Measurements from ENCODE around the gene GSDMA.

The GSDMA gene

DNA sequence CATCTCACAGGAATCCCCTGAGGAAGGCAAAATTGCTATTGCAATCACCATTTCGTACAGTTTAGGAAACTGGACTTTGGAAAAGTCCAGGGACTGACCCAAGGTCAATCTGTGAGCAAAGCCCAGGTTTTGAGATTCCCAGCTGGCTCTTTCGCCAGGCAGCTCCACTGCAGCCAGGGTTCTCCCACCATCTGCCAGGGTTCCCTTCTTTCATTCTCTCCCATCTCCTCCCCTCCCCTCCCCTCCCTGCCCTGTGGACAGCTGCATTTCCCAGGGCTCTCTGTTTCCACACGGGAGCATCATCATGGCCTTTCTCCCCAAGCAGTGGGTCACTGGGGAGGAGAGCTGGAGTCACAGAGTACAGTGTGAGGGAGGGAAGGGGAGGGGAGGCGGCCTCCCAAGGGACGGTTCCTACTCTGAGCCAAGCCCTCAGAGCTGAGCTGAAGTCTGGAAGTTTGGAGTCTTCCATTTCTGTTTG lies 11.9 kb upstream of the GSDMA start:
- DNase-seq (ENCODE audit: low read depth): no peak
- TF ChIP-seq, protein P1, sequence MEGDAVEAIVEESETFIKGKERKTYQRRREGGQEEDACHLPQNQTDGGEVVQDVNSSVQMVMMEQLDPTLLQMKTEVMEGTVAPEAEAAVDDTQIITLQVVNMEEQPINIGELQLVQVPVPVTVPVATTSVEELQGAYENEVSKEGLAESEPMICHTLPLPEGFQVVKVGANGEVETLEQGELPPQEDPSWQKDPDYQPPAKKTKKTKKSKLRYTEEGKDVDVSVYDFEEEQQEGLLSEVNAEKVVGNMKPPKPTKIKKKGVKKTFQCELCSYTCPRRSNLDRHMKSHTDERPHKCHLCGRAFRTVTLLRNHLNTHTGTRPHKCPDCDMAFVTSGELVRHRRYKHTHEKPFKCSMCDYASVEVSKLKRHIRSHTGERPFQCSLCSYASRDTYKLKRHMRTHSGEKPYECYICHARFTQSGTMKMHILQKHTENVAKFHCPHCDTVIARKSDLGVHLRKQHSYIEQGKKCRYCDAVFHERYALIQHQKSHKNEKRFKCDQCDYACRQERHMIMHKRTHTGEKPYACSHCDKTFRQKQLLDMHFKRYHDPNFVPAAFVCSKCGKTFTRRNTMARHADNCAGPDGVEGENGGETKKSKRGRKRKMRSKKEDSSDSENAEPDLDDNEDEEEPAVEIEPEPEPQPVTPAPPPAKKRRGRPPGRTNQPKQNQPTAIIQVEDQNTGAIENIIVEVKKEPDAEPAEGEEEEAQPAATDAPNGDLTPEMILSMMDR (IDR thresholded peaks at IDR 0.05; ENCODE audit: insufficient read depth, low read depth, low read length, missing control alignments): no peak
- H3K4me3 ChIP-seq (ENCODE audit: low read length): no peak overlapping the region

DNA sequence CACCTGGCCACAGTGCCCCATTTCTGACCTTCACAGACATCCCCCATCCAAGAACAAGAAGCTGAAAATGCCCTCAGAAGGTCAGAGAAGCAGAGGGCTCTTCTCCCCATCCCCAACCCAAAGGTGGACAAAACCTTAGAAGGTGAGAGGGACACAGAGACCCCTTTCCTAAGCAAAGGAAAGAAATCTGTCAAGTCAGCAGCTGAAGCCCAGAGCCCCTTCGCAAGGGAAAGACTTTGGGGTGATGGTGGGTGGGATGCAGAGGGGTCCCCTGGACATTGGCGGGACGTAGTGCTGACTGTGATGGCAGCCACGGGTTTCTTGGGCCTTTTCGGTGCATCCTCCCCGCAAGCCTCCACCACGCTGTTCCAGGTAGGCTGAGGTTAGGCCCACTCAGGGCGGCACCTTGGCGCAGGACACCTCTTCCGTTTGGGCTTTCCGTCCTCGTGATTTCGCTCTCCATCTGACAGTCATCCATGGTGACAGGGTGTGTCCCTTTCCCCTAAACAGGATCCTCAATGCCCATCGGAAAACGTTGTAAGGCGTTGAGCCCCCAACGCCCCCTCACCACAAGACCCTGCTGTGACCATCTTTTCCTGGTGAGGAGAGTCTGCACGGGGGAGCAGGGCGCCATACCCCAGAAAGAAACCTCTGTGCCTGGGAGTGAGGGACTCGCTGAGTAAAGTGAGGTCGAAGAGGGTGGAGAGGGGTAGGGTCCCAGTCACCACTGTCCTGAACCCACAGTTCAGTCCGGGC lies 10.7 kb upstream of the GSDMA start:
- peak overlapping the region; percentile 43 for H3K4me3 ChIP-seq (ENCODE audit: low read length)
- TF ChIP-seq, protein P1 (IDR thresholded peaks at IDR 0.05; ENCODE audit: insufficient read depth, low read depth, low read length, missing control alignments): no peak
- no peak for DNase-seq (ENCODE audit: low read depth)

DNA sequence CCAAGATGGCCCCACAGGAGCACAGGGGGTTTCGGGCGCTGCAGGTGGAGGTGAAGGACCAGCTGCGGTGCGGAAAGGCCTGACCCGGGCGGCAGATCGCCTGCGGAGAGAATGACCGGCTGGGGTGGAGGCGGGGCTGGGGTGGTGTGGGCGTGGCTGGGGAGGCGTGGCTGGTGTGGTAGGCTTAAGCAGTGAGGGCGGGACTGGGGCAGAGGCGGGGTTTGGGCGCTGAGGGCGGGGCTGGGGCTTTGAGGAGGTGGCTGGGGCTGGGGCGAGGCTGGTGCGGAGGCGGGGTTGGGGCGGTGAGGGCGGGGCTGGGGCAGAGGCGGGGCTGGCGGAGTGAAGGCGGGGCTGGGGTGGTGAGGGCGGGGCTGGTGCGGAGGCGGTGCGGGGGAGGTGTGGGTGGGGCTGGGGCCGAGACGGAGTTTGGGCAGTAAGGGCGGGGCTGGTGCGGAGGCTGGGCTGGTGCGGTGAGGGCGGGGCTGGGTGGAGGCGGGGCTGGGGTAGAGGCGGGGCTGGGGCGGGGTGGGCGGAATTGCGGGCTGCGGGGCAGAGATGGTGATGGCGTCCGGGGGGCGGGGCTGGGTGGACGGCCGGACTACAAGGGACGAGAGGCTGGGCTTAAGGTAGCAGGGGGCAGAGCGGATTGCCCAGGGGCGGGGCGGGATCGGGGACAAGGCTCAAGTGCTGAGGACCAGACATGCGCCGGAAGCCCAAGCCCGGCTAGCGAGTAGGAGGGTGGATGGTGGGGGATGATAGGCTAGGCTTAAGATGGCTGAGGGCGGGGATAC lies 9.9 kb upstream of the GSDMA start:
- peak; percentile 96 for DNase-seq (ENCODE audit: low read depth)
- TF ChIP-seq, protein P1 (IDR thresholded peaks at IDR 0.05; ENCODE audit: insufficient read depth, low read depth, low read length, missing control alignments): no peak
- peak overlapping the region; percentile 43 for H3K4me3 ChIP-seq (ENCODE audit: low read length)

DNA sequence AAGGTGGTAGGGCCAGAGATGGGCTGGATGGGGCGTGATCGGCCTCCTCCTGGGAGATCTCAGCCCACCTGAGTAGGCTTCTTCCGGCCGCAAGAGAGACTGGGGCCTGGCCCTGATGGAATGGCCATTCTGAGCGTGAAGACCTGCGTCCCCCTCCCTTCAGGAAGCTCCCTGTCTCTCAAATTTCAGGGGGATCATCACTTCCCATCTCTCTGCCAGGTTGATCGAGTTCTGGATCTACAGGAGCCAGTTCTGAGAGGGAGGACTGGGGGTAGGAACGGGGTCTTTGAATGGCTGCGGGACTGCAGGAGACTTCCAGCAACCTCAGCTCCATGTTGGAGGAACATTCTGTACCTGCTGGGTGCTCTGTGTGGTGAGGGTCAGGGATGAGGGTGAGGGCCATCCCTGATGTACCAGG lies 9.3 kb upstream of the GSDMA start:
- DNase-seq (ENCODE audit: low read depth): no peak
- TF ChIP-seq, protein P1 (IDR thresholded peaks at IDR 0.05; ENCODE audit: insufficient read depth, low read depth, low read length, missing control alignments): no peak
- peak overlapping the region; percentile 41 for H3K4me3 ChIP-seq (ENCODE audit: low read length)

DNA sequence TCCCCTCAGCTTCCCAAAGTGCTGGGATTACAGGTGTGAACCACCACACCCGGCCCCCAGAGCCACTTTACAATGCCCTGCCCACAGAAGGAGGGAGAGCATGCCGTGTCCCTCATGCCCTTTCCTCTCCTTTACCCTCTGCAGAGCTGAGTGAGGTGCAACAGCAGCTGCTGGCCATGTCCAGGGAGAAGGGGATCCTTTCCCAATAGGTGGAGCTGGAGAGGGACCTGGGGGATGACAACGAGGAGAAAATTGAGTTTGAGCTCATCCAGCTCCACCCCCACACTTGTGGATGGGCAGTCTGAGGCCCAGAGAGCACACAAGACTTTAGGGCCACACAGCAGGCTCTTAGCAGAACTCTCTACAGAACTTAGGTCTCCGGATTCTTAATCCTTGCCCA lies 7.9 kb upstream of the GSDMA start:
- TF ChIP-seq, protein P1 (IDR thresholded peaks at IDR 0.05; ENCODE audit: insufficient read depth, low read depth, low read length, missing control alignments): no peak
- no peak overlapping the region for H3K4me3 ChIP-seq (ENCODE audit: low read length)
- DNase-seq (ENCODE audit: low read depth): no peak

DNA sequence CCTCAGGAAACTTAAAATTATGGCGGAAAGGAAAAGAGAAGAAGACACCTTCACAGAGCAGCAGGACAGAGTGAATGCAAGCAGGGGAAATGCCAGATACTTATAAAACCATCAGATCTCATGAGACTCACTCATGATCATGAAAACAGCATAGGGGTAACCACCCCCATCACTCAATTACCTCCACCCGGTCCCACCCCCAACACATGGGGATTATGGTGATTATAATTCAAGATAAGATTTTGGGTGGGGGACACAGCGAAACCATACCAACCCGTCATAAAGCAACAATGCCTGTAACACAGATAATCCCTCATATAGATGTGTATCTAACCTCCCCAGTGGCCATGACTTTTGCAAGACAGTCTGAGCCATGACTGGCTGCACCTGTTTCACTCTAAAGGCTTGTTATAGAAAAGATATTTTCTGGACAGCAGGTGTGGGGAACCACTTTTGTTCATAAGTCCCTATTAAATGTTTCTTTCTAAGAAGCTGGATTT lies 7.0 kb upstream of the GSDMA start:
- H3K4me3 ChIP-seq (ENCODE audit: low read length): no peak overlapping the region
- TF ChIP-seq, protein P1 (IDR thresholded peaks at IDR 0.05; ENCODE audit: insufficient read depth, low read depth, low read length, missing control alignments): no peak
- DNase-seq (ENCODE audit: low read depth): no peak
